MG63 (cell line): ENCODE measurements around the gene LMNTD2. TPM values are rescaled to one million over a fixed set of nuclear protein-coding genes. Genes with fewer than 3 reads are reported as not detected.

ENCODE experiments used
- DNase-seq: peaks from one replicate; pipeline ENCODE4 v3.0.0-alpha.2; 2020
- H3K27me3 ChIP-seq: fragments of 250-450 bp; sonication (Bioruptor Pico); 2 replicates; pipeline ENCODE4 v1.5.1; 2020; ENCODE audit warnings: mild to moderate bottlenecking, moderate library complexity
- H3K36me3 ChIP-seq: fragments of 250-450 bp; sonication (Bioruptor Pico); 2 replicates; pipeline ENCODE4 v1.5.1; 2020; ENCODE audit warnings: mild to moderate bottlenecking, moderate library complexity
- H3K4me3 ChIP-seq: fragments of 250-450 bp; sonication (Bioruptor Pico); 2 replicates; pipeline ENCODE4 v1.5.1; 2020; ENCODE audit warnings: mild to moderate bottlenecking, moderate library complexity
- H3K9me3 ChIP-seq: fragments of 250-450 bp; sonication (Bioruptor Pico); 2 replicates; pipeline ENCODE4 v1.5.1; 2020; ENCODE audit warnings: mild to moderate bottlenecking, moderate library complexity
- total RNA-seq: library from RNA; depleted of rRNA; stranded (reverse); fragments of >200 nt; shearing (Covaris generic); gene quantifications from 2 replicates; pipeline ENCODE4 v1.2.3, GENCODE V29; 2014; ENCODE audit warnings: low replicate concordance

Gene LMNTD2
- total RNA-seq, 1 experiment from 2014 or later, result 0.20 TPM

DNA sequence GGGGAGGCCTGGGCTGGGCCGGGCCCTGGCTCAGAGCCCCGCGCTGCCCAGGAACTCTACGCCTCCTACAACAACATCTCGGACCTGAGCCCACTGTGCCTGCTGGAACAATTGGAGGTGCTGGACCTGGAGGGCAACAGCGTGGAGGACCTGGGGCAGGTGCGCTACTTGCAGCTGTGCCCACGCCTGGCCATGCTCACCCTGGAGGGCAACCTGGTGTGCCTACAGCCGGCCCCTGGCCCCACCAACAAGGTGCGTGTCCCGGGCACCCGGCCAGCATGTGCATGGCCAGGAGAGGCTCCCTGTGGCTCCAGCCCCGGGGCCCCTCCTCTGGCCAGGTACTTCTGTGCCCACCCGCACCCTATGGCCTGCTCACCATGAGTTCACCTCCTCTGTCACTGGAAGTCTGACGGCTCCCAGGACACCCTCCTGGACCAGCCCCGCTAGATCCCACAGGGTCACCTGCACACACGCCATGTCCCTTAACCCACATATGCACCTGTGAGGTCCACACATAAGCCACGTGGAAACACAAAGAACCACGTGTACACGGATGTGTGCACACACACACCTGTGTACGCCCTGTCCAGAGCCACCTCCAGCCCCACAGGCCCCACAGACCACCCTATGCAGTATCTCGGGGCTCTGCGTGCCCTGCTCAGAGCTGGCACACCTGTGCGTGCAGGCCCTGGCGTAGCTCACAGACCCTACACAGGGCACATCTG is 10.4 kb downstream of the LMNTD2 start:
- Histone ChIP-seq H3K36me3 (no peaks in the 10 kb centered on the region), H3K27me3 (peaks cover under 1% of the 10 kb centered on the region; the same call in 1 of the 2 replicates), H3K4me3 (no peak overlapping the region), H3K9me3 (no peaks in the 10 kb centered on the region)
- DNase-seq, result no peak

DNA sequence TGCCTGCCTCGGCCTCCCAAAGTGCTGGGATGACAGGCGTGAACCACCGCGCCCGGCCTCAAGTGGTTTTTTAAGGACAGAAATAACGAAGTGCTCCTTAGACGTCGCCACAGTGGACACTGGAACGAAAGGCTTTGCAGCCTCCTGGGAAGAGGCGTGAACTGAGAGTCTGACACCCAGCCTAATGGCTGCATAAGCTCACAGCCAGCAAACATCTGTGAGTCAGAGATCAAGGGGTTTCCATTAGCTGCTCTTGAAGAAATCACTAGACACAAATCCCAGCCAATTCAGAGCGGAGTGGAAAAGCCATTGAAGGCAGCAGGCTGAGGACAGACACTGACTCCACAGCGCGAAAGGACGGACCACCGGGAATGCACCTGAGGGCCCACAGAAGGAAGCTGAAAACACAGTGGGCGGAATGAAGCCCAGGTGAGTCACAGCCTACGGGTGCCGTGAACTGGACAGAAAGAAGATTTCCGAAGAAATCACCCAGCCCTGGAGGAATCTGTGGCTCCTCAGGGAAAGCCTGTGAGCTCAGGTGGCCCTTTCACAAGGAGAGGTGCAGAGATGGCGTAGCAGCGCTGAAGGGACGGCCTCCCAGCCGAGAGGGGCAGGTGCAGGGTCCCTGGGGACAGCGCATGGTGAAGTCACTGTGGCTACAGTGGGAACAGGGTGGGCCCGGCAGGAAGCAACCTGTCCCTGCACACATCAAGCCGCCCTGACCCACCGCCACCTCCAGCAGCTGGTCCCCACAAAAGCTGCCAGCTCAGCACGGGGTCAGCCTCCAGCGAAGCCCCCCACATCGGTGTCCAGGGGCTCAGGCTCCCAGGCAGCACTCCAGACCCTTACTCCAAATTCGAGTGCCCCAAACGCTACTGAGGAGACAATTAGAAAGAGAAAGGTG is 11.6 kb downstream of the LMNTD2 start:
- Histone ChIP-seq H3K4me3 (no peak overlapping the region), H3K36me3 (no peaks in the 10 kb centered on the region), H3K9me3 (no peaks in the 10 kb centered on the region), H3K27me3 (no peaks in the 10 kb centered on the region)
- no peak for DNase-seq

DNA sequence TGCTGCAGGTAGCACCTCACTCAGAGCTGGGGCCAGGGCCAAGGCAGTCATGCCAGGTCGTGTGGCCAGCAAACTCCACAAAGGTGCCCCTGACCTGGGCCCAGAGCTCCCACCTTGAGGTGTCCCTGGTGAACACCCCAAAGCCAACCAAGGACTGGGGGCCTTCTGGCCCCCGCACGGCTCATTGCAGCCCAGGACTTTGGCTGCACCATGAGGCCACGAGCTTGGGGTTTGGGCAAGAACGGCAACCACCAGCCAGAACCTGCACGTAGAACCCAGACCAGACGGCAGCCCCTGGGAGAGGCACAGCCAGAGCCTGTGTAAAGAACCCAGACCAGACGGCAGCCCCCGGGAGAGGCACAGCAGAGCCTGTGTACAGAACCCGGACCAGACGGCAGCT is 15.4 kb downstream of the LMNTD2 start:
- H3K4me3 ChIP-seq, result no peak overlapping the region
- H3K36me3 ChIP-seq, result no peaks in the 10 kb centered on the region
- no peaks in the 10 kb centered on the region for H3K9me3 ChIP-seq
- no peaks in the 10 kb centered on the region for H3K27me3 ChIP-seq
- no peak for DNase-seq

DNA sequence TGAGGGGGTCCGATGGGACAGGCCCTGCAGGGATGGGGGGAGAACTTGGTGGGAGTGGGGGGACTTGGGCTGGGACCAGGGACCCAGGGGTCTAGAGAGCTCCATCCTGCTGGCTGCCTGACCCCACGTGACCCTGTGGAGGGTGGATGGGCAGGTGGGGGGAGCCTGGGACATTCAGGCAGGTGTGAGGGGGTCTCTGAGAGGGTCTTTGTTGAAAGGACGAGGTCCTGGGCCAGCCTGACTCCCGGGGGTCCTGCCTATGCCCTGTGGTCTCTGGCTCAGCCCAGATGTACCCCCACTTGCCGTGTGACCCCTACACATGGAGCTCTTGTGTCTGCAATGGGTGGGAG is 15.7 kb downstream of the LMNTD2 start:
- H3K9me3 ChIP-seq, result no peaks in the 10 kb centered on the region
- H3K4me3 ChIP-seq, result no peak overlapping the region
- no peaks in the 10 kb centered on the region for H3K36me3 ChIP-seq
- no peak for DNase-seq
- H3K27me3 ChIP-seq, result no peaks in the 10 kb centered on the region

DNA sequence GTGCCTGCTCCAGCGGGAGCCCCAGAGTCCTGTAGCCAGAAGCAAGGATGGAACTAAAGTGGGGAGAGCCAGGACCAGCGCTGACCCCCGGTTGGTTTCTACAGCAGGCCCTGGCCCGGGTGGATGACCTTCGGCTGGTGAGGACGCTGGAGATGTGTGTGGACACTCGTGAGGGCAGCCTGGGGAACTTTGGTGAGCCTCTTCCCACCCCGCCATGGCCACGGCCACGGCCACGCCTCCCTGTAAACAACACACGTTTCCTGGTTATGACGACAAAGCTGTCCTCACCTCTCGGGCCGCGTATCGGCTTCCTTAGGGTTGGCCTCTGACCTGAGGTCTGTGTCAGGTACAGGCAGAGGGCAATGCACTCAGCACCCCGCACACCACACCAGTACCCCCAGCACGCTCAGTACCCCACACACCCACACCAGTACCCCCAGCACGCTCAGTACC is 19.1 kb downstream of the LMNTD2 start:
- Histone ChIP-seq H3K27me3 (no peaks in the 10 kb centered on the region), H3K4me3 (no peak overlapping the region), H3K9me3 (no peaks in the 10 kb centered on the region), H3K36me3 (no peaks in the 10 kb centered on the region)
- DNase-seq, result no peak

DNA sequence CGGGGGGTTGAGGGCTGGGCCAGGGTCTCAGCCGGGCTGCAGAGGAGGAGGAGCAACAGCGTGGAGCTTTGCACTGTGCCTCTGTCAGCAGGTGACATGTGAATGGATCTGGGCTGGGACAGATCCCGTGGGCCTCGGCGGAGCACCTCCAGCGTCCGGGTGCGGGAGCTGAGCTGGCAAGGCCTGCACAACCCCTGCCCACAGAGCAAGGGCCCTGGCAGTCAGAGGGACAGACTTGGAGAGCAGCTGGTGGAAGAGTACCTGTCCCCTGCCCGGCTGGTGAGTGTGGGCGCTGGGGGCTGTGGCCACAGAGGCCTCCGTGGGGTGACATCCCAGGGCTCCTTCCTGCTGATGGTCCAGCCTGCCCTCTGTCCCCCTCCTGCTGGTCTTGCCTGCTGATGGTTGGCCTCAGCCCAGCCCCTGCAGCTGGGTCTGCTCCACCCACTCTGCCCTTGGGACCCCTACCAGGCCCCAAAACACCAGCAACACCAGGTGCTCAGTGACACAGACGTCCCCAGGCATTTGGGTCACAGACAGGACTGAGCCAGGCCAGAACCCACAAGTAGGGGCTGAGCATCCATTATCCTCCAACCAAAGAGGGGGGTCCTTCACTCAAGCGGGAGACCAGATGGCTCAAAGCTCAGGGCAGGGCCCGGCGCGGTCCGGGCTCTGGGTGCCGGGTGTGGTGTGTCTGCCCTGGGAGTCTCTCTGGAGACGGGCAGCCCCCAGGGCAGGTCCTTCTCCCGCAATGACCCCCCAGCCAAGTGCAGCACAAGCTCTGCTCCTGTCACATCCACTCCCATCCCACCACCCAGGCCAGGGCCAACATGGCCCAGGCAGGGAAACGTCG is 19.7 kb downstream of the LMNTD2 start:
- Histone ChIP-seq H3K36me3 (no peaks in the 10 kb centered on the region), H3K4me3 (no peak overlapping the region), H3K27me3 (no peaks in the 10 kb centered on the region), H3K9me3 (no peaks in the 10 kb centered on the region)
- no peak for DNase-seq

DNA sequence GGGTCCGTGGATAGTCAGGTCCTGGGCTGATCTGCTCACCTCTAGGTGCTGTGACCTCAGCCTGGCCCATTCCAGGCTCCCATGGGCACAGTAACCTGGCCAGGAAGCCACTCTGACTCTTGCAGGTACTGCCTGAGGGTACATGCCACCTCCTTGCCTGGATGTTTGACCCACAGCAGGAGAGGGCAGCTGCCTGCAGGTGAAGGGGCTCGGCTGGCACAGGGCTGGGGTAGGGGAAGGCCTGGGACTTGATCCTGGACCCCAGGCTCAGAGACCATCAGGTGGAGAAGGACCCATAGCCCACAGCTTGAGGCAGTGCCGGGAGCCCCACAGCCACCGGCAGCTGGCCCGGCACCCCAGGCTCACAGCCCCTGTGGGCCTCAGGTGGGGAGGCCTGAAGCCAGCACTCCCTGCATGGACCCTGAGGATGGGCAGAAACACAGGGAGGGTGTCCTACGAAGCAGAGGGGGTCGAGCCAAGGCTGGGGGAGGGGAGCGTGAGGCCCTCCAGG is 20.5 kb downstream of the LMNTD2 start:
- no peak overlapping the region for H3K4me3 ChIP-seq
- H3K27me3 ChIP-seq, result no peaks in the 10 kb centered on the region
- no peak for DNase-seq
- H3K36me3 ChIP-seq, result no peaks in the 10 kb centered on the region
- H3K9me3 ChIP-seq, result no peaks in the 10 kb centered on the region

DNA sequence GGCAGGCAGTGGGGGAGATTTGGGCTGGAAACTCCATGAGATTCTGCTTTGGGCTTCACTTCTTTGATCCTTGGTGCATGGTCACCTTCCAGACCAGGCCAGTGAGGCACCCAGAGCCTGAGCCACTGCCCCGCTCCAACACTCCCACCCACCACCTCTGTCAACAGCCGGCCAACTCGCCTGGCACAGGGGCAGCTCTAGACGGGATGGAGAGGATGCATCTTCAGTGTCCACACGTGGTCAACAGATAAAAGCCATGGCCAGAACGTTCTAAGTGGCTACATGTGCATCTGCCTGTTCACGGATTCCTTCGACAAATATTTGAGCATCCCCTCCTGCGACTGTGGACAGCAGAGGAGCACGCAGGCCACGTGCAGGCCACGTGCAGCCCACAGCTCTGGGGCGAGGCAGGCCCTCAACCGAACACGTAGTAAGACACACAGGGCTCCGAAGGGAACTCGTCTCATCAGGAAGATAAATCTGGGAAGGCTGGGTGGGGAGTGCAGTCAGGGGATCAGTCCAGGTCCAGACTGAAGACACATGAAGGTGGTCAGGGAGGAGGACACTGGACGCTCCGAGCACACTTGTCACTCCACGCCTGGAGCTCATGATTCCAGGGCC is 22.0 kb downstream of the LMNTD2 start:
- no peaks in the 10 kb centered on the region for H3K27me3 ChIP-seq
- H3K36me3 ChIP-seq, result peaks cover 11% of the 10 kb centered on the region
- H3K4me3 ChIP-seq, result no peak overlapping the region
- DNase-seq, result no peak
- H3K9me3 ChIP-seq, result no peaks in the 10 kb centered on the region

DNA sequence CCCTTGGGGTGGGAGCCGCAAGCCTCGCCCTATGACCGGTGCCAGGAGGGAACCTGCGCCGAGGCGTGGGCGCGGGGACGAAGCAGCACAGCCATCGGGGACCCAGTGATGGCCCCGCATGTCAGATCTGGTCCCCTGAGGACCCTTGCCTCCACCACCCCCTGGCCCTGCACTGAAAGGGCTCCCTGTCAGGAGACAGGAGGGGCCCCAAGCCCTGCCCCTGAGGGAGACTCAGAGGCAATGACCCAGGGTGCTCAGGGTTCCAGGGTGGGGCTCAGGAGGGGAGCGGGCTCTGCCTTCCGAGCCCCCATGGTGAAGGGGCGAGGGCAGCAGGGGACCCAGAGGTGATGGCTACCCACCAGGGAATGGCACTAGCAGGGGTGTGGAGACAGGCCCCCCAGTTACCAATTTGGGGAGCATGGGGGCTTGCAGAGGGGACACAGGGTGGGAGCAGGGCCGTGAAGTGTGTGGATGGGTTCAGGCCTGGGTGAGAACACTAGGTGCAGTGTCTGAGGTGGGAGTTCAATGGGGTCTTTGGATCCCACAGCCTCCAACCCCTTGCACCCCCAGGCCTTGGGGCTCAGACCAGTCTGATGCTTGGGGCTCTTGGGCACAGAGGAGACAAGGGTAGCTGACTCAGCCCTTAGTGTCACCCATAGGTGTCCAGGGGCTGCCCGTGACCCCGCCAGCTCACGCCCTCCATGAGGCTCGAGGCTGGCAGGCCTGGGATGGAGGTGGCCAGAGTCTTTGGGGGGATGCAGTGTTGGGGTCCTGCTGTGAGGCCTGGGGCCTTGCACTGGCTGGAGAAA is 22.7 kb downstream of the LMNTD2 start:
- Histone ChIP-seq H3K27me3 (no peaks in the 10 kb centered on the region), H3K9me3 (no peaks in the 10 kb centered on the region), H3K36me3 (peaks cover 18% of the 10 kb centered on the region), H3K4me3 (no peak overlapping the region)
- DNase-seq, result no peak

DNA sequence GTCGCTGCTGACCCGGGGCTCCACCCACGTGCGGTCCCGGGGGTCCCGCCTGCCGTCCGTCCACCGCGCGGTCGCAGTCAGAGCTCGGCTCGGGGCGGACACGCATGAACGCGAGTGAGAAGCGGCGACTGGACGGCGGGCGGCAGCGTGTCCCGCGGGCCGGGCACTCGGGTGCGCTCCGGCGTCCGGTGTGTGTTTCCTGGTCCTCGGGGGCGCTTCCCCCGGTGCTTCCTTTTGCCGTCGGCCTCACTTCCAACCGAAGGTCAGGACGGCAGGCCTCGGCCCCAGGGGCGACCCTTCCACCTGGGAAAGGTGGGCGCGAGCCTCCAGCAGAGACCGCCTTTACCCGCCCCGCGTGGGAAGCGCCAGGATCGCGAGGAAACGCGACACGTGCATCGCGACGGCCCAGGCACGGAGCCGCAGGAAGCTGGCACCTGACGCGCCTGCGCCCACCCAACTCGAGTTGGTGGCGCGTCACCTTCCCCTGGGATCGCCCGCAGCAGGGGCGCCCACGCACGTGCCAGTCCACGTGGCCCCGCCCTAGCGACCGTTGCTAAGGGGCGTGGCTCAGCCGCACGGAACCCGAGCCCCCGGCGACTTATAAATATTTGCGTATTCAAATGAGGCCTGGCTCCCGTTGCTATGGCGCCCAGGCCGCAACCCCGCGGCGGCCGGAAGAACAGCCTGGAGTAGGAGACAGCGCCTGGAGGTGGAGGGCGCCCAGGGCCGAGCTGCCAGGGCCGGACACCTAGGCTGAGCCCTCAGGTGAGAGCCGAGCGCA is 23.5 kb downstream of the LMNTD2 start, which contains the start of gene LRRC56:
LRRC56 (plus strand) TSS at position 687 of the 781 bp plus-strand sequence. CDS start 3,158 bp downstream, outside the sequence.
- no peak for DNase-seq
- Histone ChIP-seq H3K36me3 (peaks cover 26% of the 10 kb centered on the region), H3K27me3 (no peaks in the 10 kb centered on the region), H3K9me3 (no peaks in the 10 kb centered on the region), H3K4me3 (peak within 1 kb of the TSS; percentile 75)

DNA sequence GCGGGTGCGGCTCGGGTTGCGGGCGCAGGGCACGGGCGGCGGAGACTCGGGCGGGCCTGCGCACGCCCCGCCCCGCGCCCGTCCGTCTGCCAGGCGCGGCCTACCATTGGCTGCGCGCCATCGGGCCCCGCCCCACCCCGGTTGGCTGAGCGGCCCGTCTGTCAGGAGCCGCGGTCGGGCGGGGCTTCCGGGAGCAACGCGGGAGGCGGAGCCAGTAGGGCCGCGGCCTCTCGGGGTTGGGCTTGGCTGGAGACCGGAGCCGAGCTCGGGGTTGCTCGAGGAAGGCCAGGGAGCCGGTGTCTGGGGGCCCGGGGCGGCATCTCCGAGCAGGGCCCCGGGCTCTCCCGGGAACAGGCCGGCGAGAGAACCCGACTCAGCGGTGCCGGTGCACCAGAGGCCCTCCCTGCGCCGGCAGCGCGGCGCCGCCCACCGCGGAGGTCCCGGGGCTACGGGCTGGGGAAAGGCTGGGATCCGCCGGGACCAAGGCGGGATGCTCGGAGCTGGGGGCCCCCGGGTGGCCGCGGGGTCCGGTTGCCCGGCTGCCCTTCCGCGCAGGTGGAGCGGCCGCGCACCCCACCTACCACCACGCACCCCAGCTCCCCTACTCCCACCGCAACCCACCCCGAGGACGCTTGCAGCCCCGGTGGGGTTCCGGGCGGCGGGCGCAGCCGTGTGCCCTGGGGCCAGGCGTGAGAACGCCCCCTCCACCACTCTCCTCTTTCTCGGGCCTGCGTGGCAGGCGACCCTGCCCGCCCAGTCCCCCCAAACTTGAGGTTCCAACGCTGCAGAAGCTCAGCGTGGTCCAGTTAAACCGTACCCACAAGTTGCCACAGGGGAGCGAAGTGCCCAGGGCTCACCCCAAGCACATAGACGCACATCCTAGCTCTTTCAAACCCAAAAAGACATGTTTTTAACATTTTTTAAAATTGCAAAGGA is 24.8 kb downstream of the LMNTD2 start, which contains the start of gene HRAS:
HRAS (minus strand) TSS at position 58 of the 936 bp plus-strand sequence.
- H3K36me3 ChIP-seq, result peaks cover 34% of the 10 kb centered on the region
- H3K27me3 ChIP-seq, result no peaks in the 10 kb centered on the region
- no peaks in the 10 kb centered on the region for H3K9me3 ChIP-seq
- peak within 1 kb of the TSS; percentile 84 for H3K4me3 ChIP-seq
- DNase-seq, result peak; percentile 93

DNA sequence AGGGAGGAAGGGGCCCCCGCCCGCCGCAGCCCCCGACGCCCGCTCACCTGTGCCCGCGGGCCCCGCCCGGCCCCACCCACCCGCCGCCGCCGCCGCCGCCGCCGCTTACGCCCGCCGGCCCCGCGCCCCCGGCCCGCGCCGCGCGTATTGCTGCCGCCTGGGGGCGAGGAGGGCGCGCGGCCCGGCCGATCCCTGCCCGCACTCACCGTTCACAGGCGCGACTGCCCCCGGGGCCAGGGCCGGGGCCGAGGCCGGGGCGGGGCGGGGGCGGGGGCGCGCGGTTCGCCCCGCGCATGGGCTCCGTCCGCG is 25.4 kb downstream of the LMNTD2 start:
- DNase-seq, result no peak
- peak overlapping the region; percentile 84; the same call in 1 of the 2 replicates for H3K4me3 ChIP-seq
- no peaks in the 10 kb centered on the region for H3K27me3 ChIP-seq
- peaks cover 34% of the 10 kb centered on the region for H3K36me3 ChIP-seq
- H3K9me3 ChIP-seq, result no peaks in the 10 kb centered on the region

DNA sequence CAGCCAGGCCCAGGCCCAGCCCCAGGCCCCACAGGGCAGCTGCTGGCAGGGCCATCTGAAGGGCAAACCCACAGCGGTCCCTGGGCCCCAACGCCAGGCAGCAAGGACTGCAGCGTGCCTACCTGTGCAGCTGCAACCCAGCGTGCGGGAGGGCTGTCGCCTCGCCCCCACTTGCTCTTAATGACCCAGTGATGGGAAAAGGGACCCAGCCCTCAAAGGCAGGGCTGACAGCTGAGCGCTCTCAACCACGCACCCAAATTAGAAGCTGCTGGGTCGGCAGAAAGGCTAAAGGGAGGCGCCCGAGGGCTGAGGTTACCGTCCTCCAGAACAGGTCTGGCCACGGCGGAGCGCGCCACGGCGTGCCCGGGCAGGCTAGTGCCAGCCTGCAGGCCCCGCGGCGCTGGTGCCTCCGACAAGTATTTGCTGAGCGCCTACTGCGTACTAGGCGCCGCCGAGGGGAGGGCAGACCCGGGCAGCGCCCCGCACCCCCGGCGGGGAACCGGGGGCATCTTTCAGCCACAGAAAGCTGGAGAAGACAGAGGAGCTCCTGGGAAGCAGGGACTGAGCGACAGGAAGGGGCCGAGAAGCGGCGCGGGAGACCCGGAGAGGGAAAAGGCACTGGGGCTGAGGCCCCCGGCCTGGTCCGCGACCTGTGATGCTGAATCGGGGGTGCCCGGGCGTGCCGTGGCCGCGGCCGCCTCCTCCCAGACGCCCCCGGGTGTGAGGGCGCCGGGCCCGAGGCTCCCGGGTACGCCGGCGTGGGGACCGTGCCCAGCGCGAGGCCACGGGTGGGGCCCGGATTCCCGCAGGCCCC is 25.9 kb downstream of the LMNTD2 start:
- peak; percentile 43 for DNase-seq
- peaks cover 34% of the 10 kb centered on the region for H3K36me3 ChIP-seq

More for the DNA sequence above, 25.9 kb downstream of the LMNTD2 start:
- Histone ChIP-seq H3K4me3 (peak overlapping the region; percentile 84), H3K9me3 (no peaks in the 10 kb centered on the region), H3K27me3 (no peaks in the 10 kb centered on the region)
